ENCODE results near the gene KCNMA1.

Gene KCNMA1

DNA sequence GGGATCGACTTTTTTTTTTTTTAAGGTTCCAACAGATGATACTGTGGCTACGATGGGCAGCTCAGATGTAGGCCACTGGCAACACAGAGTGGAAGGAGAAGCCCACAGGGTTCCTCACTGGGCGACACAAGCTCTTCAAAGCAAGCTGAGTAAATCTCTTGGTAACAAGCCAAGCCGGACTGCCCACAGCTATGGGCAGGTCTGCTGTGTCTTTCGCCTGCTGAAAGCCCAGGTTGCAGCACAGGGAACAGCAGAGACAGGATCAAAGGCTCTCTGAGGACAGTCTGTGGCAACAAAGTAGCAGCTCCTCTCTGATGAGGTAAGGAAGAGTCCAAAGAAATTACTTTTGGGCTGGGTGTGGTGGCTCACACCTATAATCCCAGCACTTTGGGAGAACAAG is 83.6 kb downstream of the KCNMA1 start:
- no peak for DNase-seq

GRCh38 chr10:77553311-77553710 is 84.3 kb downstream of the KCNMA1 start:
- no peak for DNase-seq

DNA sequence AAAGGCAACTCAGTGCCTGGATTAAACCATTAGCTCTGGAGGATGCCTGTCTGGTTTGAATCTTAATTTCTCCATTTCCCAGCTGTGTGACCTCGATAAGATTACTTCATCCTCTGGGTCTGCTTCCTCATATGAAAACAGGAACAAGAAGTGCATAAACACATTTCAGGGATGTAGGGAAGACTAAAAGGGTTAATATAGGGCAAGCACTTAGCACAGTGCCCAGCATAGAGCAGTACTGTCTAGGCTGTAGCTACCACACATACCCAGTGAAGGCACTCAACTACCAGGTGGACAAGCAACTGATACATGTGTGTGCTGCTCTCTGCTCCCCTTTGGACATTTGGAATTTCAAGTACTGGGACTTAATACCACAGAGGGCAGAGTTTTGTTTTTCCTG is 85.4 kb downstream of the KCNMA1 start:
- no peak for DNase-seq

DNA sequence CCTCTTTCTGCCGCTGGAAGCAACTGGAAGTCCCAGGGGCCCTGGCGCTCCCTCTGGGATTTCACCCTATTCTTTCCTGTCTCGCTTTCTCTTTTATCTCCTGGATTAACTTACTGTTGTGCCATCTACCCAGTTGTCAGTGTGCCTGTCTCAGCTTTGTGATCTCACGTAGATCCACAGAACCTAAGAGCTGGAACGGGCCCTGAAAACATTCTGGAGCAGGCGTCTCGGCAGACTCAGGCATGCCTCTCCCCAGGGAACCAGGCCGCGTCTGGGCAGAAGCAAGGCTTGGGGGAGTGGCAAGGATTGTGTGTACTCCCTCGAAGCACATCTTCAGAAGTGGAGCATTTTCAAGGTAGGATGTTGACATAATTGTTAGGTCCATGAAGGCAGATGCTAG is 87.2 kb downstream of the KCNMA1 start:
- DNase-seq: no peak

GRCh38 chr10:77548671-77549070 is 88.9 kb downstream of the KCNMA1 start:
- DNase-seq: no peak

DNA sequence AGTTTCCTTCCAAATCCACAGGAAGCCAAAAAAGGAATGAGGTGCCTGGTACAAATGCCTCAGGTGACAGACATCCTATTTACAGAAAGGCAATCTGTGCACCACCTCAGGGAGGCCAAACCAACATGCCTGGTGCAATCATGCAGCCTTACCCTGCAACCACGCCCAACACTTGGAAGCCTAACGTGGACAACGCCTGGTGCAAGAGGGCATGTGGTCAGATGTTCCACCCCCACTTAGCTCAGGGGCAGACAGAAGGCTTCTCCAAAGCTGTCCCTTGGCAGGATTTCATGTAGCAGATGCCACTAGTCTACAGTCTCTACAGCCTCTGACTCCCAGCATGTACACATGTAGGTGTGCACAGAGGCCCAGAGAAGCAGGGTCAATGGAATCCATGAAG is 89.5 kb downstream of the KCNMA1 start:
- no peak for DNase-seq

GRCh38 chr10:77547307-77548050 is 90.1 kb downstream of the KCNMA1 start:
- DNase-seq: no peak

GRCh38 chr10:77546042-77546441 is 91.6 kb downstream of the KCNMA1 start:
- no peak for DNase-seq

- no peak for DNase-seq
Measured at GRCh38 chr10:77545585-77545984, 92.0 kb downstream of the KCNMA1 start.

DNA sequence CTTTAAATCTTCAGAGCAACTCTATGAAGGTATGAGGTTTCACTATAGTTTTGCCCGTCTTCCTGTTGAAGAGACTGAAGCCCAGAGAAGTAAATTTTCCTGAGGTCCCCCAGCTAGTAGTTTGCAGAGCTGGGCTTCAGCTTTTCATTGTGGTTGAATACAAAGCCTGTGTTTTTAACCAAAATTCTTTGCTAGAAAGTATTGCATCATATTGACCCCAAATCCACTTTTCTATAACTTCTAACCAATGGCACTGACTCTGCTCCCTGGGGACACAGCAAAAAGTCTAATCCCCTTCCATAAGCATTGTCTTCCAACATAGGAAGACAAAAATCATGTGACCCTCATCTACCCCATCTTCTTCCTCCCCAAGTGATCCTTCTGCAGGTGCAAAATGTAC is 93.0 kb downstream of the KCNMA1 start:
- DNase-seq: no peak

- DNase-seq: no peak
Measured at GRCh38 chr10:77542710-77543259, 94.8 kb downstream of the KCNMA1 start.

- DNase-seq: no peak
Measured at GRCh38 chr10:77541944-77542343, 95.7 kb downstream of the KCNMA1 start.

- DNase-seq: no peak
Measured at GRCh38 chr10:77541247-77541646, 96.4 kb downstream of the KCNMA1 start.

DNA sequence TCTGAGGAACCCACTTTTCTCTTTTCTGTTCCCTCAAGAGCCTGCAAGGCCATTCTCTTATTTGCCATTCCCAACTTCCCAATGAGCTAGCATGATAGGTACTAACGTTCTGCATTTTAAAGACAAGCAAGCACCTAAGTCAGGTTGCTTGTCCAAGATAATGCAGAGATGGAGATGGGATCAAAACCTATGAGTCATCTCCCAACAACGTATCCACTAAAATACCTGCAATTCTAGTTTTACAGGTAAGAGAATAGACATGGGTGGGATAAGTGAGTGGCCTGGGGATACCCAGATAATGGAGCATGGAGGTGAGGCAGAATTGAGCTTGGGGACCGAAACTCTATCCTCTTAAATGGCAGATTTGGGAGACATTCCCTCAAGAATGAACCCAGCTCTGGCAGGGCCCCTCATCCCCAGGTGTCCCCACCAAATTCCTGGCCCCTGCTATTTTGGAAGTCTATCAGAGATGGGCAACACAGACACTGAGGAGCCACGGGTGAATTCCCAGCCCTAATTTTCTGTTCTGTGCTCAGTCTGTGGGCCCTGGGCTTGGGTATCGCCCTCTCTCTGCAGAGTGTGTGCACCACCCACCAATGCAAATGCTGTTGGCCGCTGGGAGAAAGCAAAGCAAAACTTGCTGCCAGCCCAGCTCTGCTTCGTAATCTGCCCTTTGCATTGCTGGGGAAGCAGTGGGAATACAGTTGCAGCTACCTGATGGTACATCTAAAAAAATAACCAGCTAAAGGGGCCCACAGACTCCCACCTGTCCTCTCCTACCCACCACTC is 98.3 kb downstream of the KCNMA1 start:
- no peak for DNase-seq

DNA sequence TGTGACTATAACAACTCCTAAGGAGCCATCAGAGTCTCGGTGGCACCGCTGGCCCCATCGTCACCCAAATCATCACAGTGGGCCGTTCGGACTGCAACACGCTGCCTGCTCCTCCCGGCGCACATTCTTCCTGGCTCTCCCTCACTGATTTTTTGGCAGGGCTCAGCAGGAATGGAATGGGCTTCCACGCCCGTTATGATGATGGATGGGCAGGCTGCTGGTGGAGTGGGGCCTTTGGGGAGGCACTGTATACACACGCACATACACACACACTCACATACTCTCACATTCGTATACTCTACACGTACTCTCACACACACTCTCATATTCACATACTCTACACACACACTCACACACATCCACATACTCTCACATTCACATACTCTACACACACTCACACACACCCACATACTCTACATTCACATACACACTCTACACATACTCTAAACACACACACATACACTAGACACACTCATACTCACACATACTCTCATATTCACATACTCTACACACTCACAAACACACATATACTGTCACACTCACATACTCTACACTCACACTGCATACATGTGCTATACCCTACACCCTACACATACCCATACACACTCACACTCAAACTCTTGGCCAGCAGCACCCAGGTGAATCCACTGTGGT is 99.8 kb downstream of the KCNMA1 start:
- no peak for DNase-seq

GRCh38 chr10:77537071-77537470 is 100.5 kb downstream of the KCNMA1 start:
- DNase-seq: no peak

DNA sequence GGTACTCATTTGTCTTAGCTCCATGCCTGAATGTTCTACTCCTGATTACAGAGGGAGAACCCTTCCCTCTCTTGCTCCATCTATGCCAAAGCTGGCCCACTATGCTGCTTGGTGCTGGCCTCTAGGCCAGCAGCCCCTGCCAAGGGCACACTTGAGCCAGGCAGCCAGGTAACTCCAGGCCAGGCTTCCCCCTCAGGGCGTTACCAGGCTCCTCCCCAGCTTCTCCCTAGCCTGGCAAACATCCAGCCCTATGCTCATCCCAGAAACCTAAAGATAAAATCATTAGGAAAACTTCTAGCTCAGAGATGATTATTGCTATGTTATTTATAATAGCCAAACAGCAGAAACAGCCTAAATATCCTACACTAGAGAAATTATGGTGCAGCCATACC is 103.7 kb downstream of the KCNMA1 start:
- DNase-seq: no peak

GRCh38 chr10:77533146-77533886 is 104.3 kb downstream of the KCNMA1 start:
- no peak for DNase-seq

- no peak for DNase-seq
Measured at GRCh38 chr10:77532068-77532467, 105.5 kb downstream of the KCNMA1 start.

DNA sequence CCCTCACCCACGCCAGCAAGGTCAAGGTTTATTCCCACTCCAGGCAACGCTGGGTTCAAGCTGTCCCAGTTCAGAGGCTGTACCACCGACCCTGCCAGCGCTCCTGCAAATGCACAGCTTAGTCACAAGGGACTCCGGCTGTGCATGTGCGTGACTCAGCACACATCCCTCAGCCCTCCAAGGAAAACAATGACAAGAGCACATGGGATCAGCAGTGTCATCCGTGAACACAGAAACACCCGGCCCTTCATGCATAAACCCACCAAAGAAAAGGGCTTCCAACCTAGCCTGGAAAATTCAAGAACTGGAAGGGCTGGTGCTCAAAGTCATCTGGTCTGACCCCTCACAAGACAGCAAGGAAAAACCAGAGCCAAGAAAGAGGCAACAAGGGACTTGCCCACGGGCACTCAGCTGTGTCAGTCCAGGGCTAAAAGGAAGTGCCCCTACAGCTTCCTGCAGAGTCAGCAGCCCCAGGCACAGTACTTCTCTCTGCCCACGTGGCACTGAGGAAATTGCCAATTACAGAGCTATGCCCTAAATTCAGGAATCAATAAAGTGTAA is 106.1 kb downstream of the KCNMA1 start:
- DNase-seq: no peak

GRCh38 chr10:77530011-77530410 is 107.6 kb downstream of the KCNMA1 start:
- DNase-seq: no peak

- no peak for DNase-seq
Measured at GRCh38 chr10:77529050-77529576, 108.5 kb downstream of the KCNMA1 start.

Measured in effector CD8-positive, alpha-beta T cell (primary cell).